ENCODE measurements around the gene OR1F1.
"Not testable (repeated sequence)": the region's sequence is repeated elsewhere in the genome, so short reads cannot be mapped to it uniquely, and the experiment has no call there.

Gene OR1F1

DNA sequence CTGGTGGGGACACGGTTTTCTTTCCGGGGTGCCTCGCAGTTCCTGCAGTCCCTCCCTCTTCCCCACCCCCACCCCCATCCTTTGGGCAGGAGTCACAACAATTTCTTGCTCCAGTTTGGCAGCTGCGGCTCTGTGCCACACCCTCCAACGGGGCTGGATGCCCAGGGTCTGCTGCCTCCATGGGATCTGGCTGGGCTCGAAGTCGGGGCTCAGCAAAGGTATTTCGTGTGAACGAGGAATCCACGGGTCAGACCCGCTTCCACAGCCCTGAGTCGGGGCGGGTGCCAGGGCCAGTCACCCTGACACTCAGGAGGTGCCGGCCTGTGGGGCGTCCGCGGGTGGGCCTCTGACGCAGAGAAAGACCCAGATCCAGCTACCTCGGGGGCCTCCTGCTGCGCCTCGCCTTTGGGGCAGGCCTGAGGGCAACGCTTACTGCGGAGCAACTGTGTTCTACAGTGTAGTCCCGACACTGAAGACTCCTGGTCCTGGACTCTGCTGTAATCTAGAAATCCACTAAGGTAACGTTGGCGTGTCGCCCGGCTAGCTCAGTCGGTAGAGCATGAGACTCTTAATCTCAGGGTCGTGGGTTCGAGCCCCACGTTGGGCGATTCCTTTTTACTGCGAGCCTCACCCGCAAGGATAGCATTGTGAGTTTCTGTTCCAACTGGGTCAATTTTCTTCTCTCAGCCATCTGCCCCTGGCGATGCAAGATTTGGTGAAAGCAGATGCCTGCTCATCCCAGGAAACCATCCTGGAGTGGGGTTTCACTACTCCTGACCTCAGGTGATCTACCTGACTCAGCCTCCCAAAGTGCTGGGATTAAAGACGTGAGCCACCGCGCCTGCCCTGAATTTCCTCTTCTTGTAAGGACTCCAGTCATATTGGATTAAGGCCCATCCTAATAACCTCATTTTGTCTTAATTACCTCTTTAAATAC is 12.6 kb upstream of the OR1F1 start:
- DNase-seq, result no peak

GRCh38 chr16:3179651-3180050 is 8.4 kb upstream of the OR1F1 start:
- no peak for DNase-seq

DNA sequence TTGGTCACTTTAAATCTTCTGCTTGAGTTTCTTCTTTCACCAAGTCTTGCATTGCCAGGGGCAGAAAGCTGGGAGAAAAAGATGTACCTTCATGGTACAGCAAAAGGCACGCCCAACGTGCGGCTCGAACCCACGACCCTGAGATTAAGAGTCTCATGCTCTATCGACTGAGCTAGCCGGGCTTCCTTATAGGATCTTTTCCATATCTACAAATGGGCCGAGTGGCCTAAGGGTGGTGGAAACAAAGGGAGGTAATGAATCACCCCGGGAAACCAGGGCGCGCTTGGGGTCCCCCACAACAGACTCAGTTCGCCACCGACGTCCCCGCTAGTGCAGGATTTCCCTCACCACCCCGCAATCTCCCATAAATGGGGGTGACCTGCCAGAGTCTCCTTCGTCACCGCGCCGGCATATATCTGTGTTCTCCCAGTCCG is 7.5 kb upstream of the OR1F1 start:
- no peak for DNase-seq

DNA sequence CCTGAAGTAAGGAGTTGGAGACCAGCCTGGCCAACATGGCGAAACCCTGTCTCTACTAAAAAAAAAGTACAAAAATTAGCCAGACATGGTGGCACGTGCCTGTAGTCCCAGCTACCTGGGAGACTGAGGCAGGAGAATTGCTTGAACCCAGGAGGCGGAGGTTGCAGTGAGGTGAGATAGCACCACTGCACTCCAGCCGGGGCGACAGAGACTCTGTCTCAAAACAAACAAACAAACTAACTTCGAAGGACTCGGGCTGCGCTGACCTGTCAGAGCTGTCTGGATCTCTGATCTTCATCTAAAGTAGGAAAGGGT is 5.8 kb upstream of the OR1F1 start:
- DNase-seq, result not testable (repeated sequence)

DNA sequence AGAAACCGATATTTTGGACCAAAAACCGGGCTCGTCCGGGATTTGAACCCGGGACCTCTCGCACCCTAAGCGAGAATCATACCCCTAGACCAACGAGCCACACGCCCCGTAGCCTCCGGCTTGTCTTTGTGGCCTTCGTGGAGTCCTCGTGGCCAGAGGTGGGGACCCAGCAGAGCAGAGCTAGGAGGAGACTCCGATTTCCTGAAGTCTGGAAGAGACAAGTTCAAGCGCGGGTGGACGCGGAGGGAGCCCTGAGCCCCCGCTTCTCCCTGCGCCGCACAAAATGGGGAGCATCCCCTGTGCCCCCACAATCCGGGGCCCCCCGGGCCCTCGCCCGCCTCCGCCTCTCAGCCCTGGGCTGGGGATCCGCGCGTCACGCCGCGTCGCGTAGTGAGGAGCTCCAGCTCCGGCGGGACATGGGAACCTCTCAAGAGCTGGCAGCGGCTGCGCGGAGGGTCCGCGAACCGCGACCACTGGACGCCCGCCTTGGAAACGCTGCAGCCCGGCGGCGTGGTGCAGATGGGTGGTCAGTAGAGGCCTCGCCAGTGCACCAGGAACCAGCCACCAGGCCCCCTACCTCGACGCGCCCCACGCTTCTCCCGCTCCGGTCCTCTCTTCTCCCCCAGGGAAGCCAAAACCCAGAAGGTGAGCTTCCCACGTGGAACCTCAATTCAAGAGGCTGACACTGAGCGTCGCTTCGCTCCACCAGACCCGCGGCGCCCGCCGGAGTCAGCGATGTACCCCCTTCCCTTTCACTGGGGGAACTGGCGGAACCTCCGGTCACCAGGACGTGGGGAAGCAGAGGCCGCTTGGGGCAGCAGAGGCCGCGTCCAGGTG is 5.2 kb upstream of the OR1F1 start:
- peak; percentile 38 for DNase-seq

DNA sequence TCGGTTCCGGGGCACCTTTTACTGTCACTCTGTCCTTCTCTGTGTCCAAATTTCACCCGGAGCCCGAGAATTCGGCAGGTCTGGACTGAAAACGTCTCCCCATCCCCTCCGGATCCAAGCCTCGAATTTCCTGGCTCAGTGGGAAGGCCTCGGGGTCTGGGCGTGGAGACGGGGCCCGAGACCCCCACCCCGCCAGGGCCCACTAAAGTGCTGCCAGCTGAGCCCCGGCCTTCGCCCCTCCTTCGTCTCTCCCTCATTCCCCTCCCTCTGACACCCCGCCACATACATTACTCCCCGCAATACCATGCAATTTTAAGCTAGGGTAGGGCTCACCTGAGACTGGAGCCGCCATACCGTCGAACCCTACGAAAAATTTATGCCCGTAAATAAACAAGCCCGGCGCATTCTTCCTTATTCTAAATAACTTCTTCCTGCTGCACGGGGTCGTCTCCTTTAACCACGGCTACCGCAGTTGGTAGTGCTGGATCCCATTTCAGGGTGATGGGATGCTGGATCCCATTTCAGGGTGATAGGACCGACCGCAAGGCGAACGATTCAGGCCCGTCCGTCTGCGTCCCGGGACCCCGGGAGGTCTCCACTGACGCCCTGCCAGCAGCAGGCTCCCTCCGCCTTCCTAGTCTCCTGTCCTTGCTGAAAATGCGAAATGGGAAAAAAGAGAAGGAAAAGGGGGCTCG is 4.4 kb upstream of the OR1F1 start:
- no peak for DNase-seq

DNA sequence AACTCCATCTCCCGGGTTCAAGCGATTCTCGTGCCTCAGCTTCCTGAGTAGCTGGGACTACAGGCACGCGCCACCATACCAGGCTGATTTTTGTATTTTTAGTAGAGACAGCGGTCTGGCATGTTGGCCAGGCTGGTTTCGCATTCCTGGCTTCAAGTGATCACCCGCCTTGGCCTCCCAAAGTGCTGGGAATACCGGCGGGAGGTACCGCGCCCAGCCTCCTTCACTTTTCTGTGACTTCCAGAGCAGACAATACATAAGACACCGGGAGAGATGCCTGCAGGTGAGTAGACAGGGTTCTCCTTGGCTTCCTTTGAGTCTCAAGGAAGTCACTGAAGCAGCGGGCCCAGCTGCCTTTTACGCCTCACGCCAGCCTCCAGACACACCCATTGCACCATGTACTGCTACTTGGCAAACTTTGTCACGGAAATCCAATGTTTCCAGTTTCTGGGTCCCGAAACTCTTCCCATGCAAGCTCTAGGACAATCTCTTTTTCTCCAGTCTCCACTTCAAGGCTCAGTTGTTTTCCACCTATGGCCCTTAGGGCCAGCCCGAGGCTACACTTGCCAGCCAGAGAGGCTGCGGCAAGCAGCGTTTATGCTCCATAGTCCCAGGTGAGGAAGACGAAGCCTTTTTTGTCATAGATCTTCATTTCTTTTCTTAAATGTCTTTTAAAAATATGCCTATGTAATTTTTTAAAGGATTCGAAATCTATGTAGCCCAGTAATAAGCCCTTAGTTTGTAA is 886 bp upstream of the OR1F1 start:
- no peak for DNase-seq

GRCh38 chr16:3188675-3188924 is 596 bp downstream of the OR1F1 start:
- DNase-seq, result no peak

- no peak for DNase-seq
These were observed 1.2 kb downstream of the OR1F1 start for GRCh38 chr16:3188925-3189825.

DNA sequence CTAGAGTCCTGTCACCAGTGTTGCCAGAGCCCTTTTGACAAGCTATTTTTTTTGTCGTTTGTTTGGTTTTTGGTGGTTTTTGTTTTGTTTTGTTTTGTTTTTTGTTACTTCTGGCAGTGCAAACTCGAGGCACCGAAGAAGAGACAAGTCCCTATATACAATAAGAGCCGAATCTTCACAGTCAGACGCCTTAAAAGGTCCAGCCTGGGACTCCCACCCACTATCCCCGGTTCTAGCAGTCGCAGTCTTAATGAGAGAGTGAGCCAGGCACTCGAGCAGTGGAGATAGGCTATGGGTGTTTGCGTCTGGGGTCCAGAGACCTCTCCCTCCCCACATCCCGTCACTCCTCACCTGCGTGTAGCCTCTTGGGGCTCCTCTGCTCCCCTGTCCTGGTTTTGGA is 1.9 kb downstream of the OR1F1 start:
- no peak for DNase-seq

- no peak for DNase-seq
These were observed 2.9 kb downstream of the OR1F1 start for GRCh38 chr16:3190949-3191353.

GRCh38 chr16:3192476-3193019 is 4.5 kb downstream of the OR1F1 start:
- no peak for DNase-seq

- DNase-seq, result no peak
These were observed 5.5 kb downstream of the OR1F1 start for GRCh38 chr16:3193221-3194212.

DNA sequence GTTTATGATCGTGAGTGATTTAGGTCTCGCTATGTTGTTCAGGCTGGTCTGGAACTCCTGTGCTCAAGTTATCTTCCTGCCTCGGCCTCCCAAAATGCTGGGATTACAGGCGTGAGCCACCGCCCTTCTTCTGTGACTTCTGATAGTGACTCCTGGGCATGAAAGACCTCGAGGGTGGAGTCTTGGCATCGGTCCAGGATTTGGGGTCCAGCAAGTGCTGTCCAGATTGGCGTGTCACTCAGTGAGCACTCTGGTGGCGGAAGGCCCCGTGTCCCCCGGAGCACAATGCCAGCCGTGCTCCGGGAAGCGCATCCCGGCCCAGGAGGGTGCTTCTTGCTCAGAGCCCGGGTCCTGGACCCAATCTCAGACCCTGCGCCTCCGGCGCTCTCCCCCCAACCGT is 6.8 kb downstream of the OR1F1 start:
- no peak for DNase-seq

DNA sequence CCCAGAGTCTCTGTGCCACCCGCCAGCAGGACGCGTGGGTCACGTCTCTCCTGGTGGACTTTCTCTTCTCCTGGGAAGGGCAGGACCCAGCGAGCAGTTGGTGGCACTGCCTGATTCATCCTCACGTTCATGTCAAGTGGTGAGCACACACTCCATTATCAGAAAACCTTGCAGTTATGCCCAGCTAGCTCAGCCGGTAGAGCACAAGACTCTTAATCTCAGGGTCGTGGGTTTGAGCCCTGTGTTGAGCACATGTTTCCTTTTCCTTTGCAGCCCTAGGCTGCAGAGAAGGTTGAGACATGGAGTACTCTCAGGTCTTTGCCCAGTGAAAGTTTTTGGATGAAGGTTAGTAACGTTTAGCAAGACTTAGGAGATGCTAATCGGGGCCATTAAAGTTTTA is 8.0 kb downstream of the OR1F1 start:
- no peak for DNase-seq

DNA sequence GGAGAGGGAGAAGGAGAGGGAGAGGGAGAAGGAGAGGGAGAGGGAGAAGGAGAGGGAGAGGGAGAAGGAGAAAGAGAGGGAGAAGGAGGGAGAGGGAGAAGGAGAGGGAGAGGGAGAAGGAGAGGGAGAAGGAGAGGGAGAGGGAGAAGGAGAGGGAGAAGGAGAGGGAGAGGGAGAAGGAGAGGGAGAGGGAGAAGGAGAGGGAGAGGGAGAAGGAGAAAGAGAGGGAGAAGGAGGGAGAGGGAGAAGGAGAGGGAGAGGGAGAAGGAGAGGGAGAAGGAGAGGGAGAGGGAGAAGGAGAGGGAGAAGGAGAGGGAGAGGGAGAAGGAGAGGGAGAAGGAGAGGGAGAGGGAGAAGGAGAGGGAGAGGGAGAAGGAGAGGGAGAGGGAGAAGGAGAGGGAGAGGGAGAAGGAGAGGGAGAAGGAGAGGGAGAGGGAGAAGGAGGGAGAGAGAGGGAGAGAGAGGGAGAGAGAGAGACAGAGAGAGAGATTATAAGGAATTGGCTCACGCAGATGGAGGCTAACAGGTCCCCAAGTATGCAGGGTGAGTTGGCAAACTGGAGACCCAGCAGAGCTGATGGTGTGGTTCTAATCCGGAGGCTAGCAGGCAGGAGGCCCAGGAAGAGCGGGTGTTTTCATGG is 9.8 kb downstream of the OR1F1 start:
- not testable (repeated sequence) for DNase-seq

GRCh38 chr16:3198334-3199072 is 10.5 kb downstream of the OR1F1 start:
- no peak for DNase-seq

DNA sequence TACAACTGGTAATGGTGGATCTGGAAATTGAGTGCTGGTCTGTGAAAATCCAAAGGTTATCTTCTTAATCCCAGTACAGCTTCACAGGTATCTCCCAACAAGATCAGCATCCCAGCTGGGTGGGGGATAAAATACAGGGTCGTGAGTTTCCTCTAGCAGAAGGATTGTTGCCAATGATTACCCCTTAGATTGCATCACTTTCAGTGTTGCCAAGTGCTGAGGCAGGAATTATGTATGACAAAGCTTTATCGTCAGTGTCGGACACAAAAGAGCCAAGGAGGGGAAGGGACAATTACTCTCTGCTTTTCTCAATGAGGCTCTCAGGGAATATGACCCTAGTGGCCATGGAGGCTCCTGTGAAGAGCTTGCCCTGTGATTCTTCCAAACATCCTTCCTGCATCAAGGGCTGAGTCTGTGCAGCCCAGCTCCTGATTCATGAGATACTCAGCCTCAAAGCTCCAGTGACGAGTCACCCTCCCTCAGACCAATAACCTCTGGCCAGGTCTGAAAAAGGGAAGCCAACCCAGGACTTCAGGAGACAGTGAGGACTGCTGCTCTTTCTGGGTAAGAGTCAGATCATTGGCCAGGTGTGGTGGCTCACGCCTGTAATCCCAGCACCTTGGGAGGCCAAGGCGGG is 15.0 kb downstream of the OR1F1 start:
- DNase-seq, result no peak

DNA sequence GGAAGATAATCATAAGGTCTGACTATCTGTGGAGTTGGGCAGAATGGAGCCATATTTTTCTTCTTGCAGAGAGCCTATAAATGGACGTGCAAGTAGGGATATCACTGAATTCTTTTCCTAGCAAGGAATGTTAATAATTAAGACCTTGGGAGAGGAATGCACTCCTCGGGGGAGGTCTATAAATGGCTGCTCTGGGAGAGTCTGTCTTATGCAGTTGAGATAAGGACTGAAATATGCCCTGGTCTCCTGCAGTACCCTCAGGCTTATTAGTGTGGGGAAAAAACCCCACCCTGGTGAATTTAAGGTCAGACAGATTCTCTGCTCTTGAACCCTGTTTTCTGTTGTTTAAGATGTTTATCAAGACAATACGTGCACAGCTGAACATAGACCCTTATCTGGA is 17.9 kb downstream of the OR1F1 start:
- not testable (repeated sequence) for DNase-seq
